Osteocyte (in vitro differentiated cells): ENCODE results near the gene HCN1. TPM values are rescaled to one million over a fixed set of nuclear protein-coding genes. Genes with fewer than 3 reads are reported as not detected.

Source experiments
- DNase-seq: peaks from one replicate; pipeline ENCODE4 v3.0.0; 2021; ENCODE audit warnings: mixed read lengths; ENCODE audit not compliant: unreplicated experiment; ENCODE audit errors: extremely low spot score
- H3K27ac Mint-ChIP-seq: one replicate; pipeline ENCODE4 v1.8.0; 2021; ENCODE audit warnings: mild to moderate bottlenecking, mixed read lengths; ENCODE audit not compliant: unreplicated experiment
- H3K27me3 Mint-ChIP-seq: one replicate; pipeline ENCODE4 v1.8.0; 2021; ENCODE audit warnings: mixed read lengths; ENCODE audit not compliant: unreplicated experiment
- H3K36me3 Mint-ChIP-seq: one replicate; pipeline ENCODE4 v1.8.0; 2021; ENCODE audit warnings: mixed read lengths; ENCODE audit not compliant: unreplicated experiment
- H3K4me1 Mint-ChIP-seq: one replicate; pipeline ENCODE4 v1.8.0; 2021; ENCODE audit warnings: mixed read lengths; ENCODE audit not compliant: unreplicated experiment
- H3K4me3 Mint-ChIP-seq: one replicate; pipeline ENCODE4 v1.8.0; 2021; ENCODE audit warnings: mild to moderate bottlenecking, moderate library complexity, mixed read lengths; ENCODE audit not compliant: unreplicated experiment
- H3K9me3 Mint-ChIP-seq: one replicate; pipeline ENCODE4 v1.8.0; 2021; ENCODE audit warnings: mixed read lengths; ENCODE audit not compliant: unreplicated experiment
- total RNA-seq: library from RNA; stranded (reverse); gene quantifications from 2 replicates; pipeline ENCODE4 v1.2.1, GENCODE V29; 2021
- TF ChIP-seq, protein P1 (sequence below): fragments of 200-600 bp; sonication (generic); IDR thresholded peaks from 2 replicates; pipeline ENCODE4 v1.5.0; 2021; ENCODE audit warnings: antibody characterized with exemption, mild to moderate bottlenecking, moderate library complexity

The HCN1 gene
- total RNA-seq, 1 donor from 2014 or later: not detected

DNA sequence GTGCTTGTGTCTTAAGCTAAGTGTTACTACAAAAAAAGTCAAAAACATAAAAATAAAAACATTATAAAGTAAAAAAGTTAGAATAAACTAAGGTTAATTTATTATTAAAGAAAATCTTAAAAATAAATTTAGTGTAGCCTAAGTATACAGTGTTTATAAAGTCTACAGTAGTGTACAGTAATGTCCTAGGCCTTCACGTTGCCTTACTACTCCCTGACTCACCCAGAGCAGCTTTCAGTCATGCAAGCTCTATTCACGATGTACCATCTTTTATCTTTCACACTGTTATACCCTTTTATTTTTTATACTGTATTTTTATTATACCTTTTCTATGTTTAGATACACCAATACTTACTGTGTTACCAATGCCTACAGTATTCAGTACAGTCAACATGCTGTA lies 288.1 kb downstream of the HCN1 start:
- no peak overlapping the region for H3K4me3 Mint-ChIP-seq
- no peaks in the 10 kb centered on the region for H3K27me3 Mint-ChIP-seq
- no peak overlapping the region for H3K27ac Mint-ChIP-seq
- DNase-seq: no peak
- no peaks in the 10 kb centered on the region for H3K4me1 Mint-ChIP-seq
- H3K9me3 Mint-ChIP-seq: no peaks in the 10 kb centered on the region
- TF ChIP-seq, protein P1, sequence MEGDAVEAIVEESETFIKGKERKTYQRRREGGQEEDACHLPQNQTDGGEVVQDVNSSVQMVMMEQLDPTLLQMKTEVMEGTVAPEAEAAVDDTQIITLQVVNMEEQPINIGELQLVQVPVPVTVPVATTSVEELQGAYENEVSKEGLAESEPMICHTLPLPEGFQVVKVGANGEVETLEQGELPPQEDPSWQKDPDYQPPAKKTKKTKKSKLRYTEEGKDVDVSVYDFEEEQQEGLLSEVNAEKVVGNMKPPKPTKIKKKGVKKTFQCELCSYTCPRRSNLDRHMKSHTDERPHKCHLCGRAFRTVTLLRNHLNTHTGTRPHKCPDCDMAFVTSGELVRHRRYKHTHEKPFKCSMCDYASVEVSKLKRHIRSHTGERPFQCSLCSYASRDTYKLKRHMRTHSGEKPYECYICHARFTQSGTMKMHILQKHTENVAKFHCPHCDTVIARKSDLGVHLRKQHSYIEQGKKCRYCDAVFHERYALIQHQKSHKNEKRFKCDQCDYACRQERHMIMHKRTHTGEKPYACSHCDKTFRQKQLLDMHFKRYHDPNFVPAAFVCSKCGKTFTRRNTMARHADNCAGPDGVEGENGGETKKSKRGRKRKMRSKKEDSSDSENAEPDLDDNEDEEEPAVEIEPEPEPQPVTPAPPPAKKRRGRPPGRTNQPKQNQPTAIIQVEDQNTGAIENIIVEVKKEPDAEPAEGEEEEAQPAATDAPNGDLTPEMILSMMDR: no peak
- H3K36me3 Mint-ChIP-seq: no peaks in the 10 kb centered on the region

DNA sequence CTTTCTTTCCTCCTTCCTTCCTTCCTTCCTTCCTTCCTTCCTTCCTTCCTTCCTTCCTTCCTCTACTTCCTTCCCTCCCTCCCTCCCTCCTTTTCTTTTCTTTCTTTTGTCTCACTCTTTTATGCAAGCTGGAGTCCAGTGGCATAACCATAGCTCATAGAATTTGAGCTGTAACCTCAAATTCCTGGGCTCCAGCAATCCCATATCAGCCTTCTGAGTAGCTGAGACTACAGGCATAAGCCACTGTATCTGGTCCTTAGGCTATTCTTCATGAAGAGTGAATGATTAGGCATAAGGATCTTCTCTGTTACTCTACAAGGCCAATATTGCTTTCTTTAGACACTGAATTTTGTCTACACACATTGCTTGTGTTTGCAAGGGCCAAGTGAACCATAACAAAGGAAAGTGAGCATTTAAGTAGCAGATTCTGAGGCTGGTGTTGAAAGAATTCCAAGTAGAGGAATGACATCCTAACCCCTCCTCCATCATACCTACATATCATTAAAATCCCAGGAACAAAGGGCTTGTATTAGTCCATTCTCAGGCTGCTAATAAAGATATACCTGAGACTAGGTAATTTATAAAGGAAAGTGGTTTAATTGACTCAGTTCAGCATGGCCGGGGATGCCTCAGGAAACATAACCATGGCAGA lies 293.2 kb downstream of the HCN1 start:
- TF ChIP-seq, protein P1: no peak
- no peaks in the 10 kb centered on the region for H3K27me3 Mint-ChIP-seq
- no peaks in the 10 kb centered on the region for H3K36me3 Mint-ChIP-seq
- no peak overlapping the region for H3K27ac Mint-ChIP-seq
- no peak overlapping the region for H3K4me3 Mint-ChIP-seq
- no peaks in the 10 kb centered on the region for H3K9me3 Mint-ChIP-seq
- no peak for DNase-seq
- no peaks in the 10 kb centered on the region for H3K4me1 Mint-ChIP-seq

DNA sequence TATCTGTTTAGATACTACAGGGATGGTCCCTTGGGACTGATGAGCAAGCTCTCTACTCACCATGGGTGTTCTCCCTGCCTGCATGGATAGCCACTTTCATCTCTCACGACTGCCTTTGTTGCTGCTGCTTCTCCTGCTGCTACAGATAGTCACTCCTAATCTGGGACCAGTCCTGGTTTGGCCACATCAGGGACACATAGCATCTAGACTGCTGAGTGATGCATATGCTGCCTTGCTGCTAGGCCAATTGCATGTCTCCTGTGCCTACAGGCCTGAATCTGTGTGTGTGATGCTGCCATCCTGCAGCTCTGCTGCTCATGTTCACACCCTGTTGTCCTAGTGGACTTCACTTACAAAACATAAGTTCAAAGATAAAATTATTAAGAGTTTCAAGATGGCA lies 297.1 kb downstream of the HCN1 start:
- Mint-ChIP-seq H3K36me3 (no peaks in the 10 kb centered on the region), H3K4me3 (no peak overlapping the region), H3K9me3 (no peaks in the 10 kb centered on the region), H3K27ac (no peak overlapping the region), H3K27me3 (no peaks in the 10 kb centered on the region), H3K4me1 (no peaks in the 10 kb centered on the region)
- DNase-seq: no peak
- TF ChIP-seq, protein P1: no peak

DNA sequence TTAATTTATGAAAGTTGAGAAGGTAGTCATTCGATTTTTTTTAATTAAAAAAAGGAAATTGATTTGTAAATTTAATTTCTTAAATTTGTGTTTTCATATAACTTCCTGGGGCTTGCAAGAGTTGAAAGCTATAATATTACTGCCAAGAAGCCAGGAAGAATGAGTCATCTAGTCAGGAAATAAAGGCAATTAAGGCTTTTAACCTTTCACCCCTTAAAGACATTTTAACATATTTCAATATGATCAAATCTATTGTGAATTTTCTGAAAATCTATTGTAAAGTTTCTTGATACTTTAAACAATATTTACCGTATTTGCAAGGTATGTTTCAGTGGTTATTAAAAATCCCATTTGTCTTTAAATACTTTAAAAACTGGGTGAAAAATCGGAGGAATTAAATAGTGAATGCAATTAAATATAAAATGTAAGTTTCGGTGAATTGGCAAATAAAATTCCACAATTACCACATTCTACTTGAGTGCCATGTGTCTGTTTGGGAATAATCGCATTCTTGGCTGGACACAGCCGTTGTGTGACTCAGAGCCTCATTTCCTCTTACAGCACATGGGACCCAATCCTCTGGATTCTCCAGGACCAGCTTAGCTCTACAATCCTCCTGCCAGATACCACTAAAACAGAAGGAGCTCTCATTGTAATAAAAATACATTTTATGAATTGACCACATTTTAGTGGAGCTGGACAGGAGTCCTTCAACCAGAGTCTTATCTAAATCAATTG lies 310.7 kb downstream of the HCN1 start:
- Mint-ChIP-seq H3K27ac (no peak overlapping the region), H3K27me3 (no peaks in the 10 kb centered on the region)

DNA sequence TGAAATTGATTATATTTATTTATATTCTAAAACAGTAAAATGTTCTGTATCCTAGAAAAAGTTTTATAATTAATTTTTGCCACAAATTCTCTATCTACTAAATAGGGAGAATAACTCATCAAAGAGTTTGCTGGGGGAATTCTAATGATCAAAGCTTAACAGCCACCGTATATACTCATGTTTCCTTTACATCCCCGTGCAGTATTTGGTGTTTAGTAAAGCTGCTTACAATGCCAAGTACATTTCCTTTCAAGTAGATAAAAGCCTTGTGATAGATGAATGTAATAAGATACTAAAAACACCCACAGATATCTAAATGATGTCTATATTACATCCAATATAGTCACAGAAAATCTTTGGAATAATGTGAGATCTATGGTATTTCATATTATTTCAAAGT lies 312.2 kb downstream of the HCN1 start:
- TF ChIP-seq, protein P1: no peak
- no peaks in the 10 kb centered on the region for H3K27me3 Mint-ChIP-seq
- DNase-seq: no peak
- H3K27ac Mint-ChIP-seq: no peak overlapping the region
- H3K36me3 Mint-ChIP-seq: no peaks in the 10 kb centered on the region
- no peak overlapping the region for H3K4me3 Mint-ChIP-seq
- peaks cover 3% of the 10 kb centered on the region for H3K9me3 Mint-ChIP-seq
- H3K4me1 Mint-ChIP-seq: peaks cover 5% of the 10 kb centered on the region

More for the DNA sequence above, 310.7 kb downstream of the HCN1 start:
- Mint-ChIP-seq H3K36me3 (no peaks in the 10 kb centered on the region), H3K9me3 (no peaks in the 10 kb centered on the region), H3K4me1 (peaks cover 5% of the 10 kb centered on the region), H3K4me3 (no peak overlapping the region)
- TF ChIP-seq, protein P1: no peak
- DNase-seq: no peak
